PC-9 (cell line): ENCODE results near the gene FMNL1.

Experiments
- EZH2 ChIP-seq: fragments of 200-600 bp; sonication (generic); IDR thresholded peaks from 2 replicates; pipeline ENCODE4 v1.8.0; 2017; ENCODE audit warnings: antibody characterized with exemption, low read depth
- TF ChIP-seq, protein P1 (sequence below): fragments of 200-600 bp; sonication (generic); conservative IDR thresholded peaks from 2 replicates; pipeline ENCODE4 v1.6.1; 2017; ENCODE audit warnings: mixed run types, antibody characterized with exemption, mild to moderate bottlenecking, moderate library complexity

DNA sequence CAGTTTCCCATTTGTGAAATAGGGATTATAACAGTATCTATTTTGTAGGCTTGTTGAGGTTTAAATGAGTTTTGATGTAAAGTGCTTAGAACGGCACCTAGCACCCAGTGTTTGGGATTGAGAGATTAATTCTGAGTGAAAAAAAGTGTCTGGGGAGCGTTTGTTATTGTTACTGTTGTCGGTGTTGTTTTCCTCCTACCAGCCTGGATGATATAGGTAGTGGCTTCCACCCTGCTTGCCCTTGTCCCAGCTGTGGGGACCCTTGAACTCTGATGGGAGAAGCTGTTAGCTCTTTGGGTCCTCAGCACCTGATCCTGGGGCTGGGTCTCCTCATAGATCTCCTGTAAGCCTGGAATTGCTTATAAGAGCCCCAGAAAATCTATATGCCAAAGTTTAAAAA lies 4.9 kb downstream of the FMNL1 start:
- TF ChIP-seq, protein P1, sequence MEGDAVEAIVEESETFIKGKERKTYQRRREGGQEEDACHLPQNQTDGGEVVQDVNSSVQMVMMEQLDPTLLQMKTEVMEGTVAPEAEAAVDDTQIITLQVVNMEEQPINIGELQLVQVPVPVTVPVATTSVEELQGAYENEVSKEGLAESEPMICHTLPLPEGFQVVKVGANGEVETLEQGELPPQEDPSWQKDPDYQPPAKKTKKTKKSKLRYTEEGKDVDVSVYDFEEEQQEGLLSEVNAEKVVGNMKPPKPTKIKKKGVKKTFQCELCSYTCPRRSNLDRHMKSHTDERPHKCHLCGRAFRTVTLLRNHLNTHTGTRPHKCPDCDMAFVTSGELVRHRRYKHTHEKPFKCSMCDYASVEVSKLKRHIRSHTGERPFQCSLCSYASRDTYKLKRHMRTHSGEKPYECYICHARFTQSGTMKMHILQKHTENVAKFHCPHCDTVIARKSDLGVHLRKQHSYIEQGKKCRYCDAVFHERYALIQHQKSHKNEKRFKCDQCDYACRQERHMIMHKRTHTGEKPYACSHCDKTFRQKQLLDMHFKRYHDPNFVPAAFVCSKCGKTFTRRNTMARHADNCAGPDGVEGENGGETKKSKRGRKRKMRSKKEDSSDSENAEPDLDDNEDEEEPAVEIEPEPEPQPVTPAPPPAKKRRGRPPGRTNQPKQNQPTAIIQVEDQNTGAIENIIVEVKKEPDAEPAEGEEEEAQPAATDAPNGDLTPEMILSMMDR = no peak
- no peak for TF ChIP-seq EZH2
